ENCODE results near the gene KCNIP4.
A peak's percentile ranks its signal among the peaks of the same experiment; 100 is the strongest.
"Not testable (repeated sequence)": the region's sequence is repeated elsewhere in the genome, so short reads cannot be mapped to it uniquely, and the experiment has no call there.

KCNIP4 gene

DNA sequence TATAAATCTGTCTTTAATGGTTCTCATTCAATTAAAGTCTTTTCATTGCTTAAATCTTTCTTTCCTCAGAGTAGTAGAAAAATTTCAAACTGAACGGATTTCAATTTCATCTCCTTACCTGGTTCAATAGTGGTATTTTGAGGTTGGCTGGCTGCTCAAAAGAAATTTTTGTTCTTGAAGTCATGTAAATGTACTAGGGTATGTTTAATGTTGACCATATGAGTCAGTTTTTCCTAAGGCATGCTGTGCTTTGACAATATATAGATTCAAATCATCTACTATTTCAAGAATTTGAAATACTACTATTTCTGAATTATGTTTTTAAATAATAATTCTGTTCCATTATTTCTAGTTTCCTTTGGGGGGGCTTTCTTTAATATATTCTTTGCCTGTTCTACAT lies 1142.9 kb downstream of the KCNIP4 start:
- Histone ChIP-seq H3K4me2 (ENCODE audit: low read length) (no peak overlapping the region), H3K27ac (no peak overlapping the region)

DNA sequence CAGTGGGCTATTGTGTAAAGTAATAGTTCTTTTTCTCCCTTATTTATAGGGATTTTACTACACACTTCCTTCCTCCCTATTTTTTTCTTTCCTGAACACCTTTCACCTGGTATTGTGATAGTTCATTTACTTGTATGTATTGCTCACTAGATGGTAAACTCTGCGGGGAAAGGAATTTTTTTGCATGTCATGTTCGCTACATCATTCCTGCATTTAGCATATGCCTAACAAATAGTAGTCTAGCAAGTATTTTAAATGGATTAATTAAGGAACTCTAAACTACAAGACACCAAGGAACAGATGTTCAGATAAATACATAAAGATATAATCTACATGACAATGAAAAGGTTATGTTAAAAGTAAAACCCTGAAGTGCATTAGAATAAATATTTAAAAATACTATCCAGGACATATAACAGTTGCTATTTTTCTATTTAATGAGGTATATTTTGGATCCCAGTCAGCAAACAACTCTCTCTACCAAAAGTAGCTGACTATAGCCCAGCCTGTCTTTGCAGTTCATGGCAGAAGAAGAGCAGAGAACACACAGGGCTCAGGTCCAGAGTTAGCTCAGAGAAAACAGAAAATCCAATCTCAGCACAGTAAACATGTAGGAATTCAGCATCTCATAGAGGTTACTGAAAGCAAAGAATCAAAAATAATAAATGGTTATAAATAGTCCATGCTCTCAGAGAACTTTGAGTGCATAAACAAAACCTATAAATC lies 1160.5 kb downstream of the KCNIP4 start:
- Histone ChIP-seq H3K79me2 (no peaks in the 10 kb centered on the region), H3K4me1 (no peaks in the 10 kb centered on the region), H3K27me3 (ENCODE audit: control insufficient read depth, insufficient read depth, low read length) (no peaks in the 10 kb centered on the region), H3K9ac (no peak overlapping the region), H3K4me2 (ENCODE audit: low read length) (no peak overlapping the region), H3K4me3 (ENCODE audit: low read depth, low read length) (no peak overlapping the region), H3K36me3 (ENCODE audit: control insufficient read depth, insufficient read depth, low read length) (no peaks in the 10 kb centered on the region), H3K27ac (no peak overlapping the region), H2AFZ (no peak overlapping the region), H3K9me3 (ENCODE audit: control insufficient read depth, low read length) (no peaks in the 10 kb centered on the region)
- TF ChIP-seq, protein P1, sequence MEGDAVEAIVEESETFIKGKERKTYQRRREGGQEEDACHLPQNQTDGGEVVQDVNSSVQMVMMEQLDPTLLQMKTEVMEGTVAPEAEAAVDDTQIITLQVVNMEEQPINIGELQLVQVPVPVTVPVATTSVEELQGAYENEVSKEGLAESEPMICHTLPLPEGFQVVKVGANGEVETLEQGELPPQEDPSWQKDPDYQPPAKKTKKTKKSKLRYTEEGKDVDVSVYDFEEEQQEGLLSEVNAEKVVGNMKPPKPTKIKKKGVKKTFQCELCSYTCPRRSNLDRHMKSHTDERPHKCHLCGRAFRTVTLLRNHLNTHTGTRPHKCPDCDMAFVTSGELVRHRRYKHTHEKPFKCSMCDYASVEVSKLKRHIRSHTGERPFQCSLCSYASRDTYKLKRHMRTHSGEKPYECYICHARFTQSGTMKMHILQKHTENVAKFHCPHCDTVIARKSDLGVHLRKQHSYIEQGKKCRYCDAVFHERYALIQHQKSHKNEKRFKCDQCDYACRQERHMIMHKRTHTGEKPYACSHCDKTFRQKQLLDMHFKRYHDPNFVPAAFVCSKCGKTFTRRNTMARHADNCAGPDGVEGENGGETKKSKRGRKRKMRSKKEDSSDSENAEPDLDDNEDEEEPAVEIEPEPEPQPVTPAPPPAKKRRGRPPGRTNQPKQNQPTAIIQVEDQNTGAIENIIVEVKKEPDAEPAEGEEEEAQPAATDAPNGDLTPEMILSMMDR (IDR thresholded peaks at IDR 0.05), result no peak

More for the DNA sequence above, 1142.9 kb downstream of the KCNIP4 start:
- no peaks in the 10 kb centered on the region for H3K4me1 ChIP-seq
- H3K9ac ChIP-seq, result no peak overlapping the region
- no peaks in the 10 kb centered on the region for H3K36me3 ChIP-seq (ENCODE audit: control insufficient read depth, insufficient read depth, low read length)
- no peaks in the 10 kb centered on the region for H3K79me2 ChIP-seq
- no peak overlapping the region for H2AFZ ChIP-seq
- H3K27me3 ChIP-seq (ENCODE audit: control insufficient read depth, insufficient read depth, low read length), result no peaks in the 10 kb centered on the region
- TF ChIP-seq, protein P1 (IDR thresholded peaks at IDR 0.05), result no peak
- no peaks in the 10 kb centered on the region for H3K9me3 ChIP-seq (ENCODE audit: control insufficient read depth, low read length)
- no peak overlapping the region for H3K4me3 ChIP-seq (ENCODE audit: low read depth, low read length)

DNA sequence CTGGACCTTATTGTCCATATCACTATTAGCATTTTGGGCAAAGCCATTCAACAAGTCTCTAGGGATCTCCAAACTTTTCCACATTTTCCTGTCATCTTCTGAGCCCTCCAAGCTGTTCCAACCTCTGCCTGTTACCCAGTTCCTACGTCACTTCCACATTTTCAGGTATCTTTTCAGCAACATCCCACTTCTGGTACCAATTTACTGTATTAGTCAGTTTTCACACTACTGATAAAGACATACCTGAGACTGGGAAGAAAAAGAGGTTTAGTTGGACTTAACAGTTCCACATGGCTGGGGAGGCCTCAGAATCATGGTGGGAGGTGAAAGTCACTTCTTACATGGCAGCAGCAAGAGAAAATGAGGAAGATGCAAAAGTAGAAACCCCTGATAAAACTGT lies 1165.4 kb downstream of the KCNIP4 start:
- H3K4me2 ChIP-seq (ENCODE audit: low read length); H2AFZ ChIP-seq; H3K4me1 ChIP-seq; H3K9ac ChIP-seq; H3K79me2 ChIP-seq; H3K36me3 ChIP-seq (ENCODE audit: control insufficient read depth, insufficient read depth, low read length); H3K9me3 ChIP-seq (ENCODE audit: control insufficient read depth, low read length); H3K4me3 ChIP-seq (ENCODE audit: low read depth, low read length); H3K27ac ChIP-seq; H3K27me3 ChIP-seq (ENCODE audit: control insufficient read depth, insufficient read depth, low read length): not testable (repeated sequence)

DNA sequence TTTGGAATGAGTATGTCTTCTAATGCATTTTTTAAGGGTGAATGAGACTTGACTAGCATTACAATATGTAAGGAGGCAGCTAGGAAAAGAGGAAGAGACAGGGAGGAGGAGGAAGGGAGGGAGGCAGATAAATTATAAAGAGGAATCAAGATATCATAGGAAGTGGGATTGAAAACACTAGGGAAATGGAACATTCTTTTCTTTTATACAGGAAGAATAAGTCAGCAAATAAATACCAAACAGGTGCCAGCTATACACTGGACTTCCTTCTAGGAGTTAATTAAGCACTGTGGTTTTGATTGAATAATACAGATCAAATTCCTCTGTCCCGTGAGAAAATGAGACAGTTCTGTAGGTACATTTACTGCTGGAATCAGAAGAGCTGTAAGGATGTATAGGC lies 1169.7 kb downstream of the KCNIP4 start:
- Histone ChIP-seq H3K4me3 (ENCODE audit: low read depth, low read length) (no peak overlapping the region), H3K79me2 (no peaks in the 10 kb centered on the region), H3K4me1 (no peaks in the 10 kb centered on the region), H3K9ac (no peak overlapping the region), H3K36me3 (ENCODE audit: control insufficient read depth, insufficient read depth, low read length) (no peaks in the 10 kb centered on the region), H3K27ac (no peak overlapping the region), H3K9me3 (ENCODE audit: control insufficient read depth, low read length) (no peaks in the 10 kb centered on the region), H3K4me2 (ENCODE audit: low read length) (no peak overlapping the region), H3K27me3 (ENCODE audit: control insufficient read depth, insufficient read depth, low read length) (no peaks in the 10 kb centered on the region), H2AFZ (no peak overlapping the region)
- TF ChIP-seq, protein P1 (IDR thresholded peaks at IDR 0.05), result no peak

DNA sequence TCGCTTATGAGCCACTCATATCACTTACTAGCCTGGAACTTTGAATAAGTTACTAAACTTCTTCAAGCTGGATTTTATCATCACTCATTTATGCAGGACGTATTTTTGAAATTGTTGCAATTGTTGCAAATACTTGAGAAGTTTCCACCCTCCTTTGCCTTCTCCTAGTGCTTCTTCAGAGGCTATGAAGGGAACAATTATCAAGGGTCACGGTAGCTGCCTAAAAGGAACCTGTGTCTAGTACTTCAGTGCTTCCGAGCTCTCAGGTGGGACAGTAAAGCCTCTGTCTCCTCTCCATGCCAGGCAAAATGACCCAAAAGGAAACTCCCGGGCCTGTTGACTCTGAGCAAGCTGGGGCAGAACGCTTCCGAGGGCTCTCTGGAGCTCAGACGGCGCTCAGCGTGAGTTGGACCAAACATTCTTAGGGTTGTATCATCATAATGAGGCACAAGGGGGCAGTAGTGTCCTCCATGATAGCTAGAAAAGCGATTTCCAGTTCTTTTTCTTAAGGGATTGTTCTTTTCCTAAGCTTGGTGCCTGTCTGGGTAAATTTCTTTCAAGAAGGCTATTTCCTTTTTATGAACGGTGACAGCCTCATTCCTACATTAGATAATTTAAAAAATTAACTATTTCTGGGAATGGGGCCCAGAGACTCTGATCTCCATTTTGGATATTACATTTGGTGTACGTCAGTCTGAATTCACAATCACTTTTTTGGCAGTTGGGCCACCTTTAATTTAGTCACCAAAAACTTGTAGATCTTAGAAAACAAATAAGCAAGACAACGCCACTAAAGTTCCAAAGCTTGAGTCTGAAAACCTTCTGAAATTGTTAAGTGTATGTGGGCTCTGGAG lies 1175.2 kb downstream of the KCNIP4 start:
- H3K9ac ChIP-seq, result no peak overlapping the region
- H3K4me2 ChIP-seq (ENCODE audit: low read length), result no peak overlapping the region
- no peak overlapping the region for H3K27ac ChIP-seq
- no peaks in the 10 kb centered on the region for H3K4me1 ChIP-seq
- H2AFZ ChIP-seq, result peak overlapping the region; percentile 38
- no peaks in the 10 kb centered on the region for H3K27me3 ChIP-seq (ENCODE audit: control insufficient read depth, insufficient read depth, low read length)
- no peaks in the 10 kb centered on the region for H3K36me3 ChIP-seq (ENCODE audit: control insufficient read depth, insufficient read depth, low read length)
- TF ChIP-seq, protein P1 (IDR thresholded peaks at IDR 0.05), result peak; percentile 22
- no peaks in the 10 kb centered on the region for H3K79me2 ChIP-seq
- no peak overlapping the region for H3K4me3 ChIP-seq (ENCODE audit: low read depth, low read length)
- no peaks in the 10 kb centered on the region for H3K9me3 ChIP-seq (ENCODE audit: control insufficient read depth, low read length)

Data from parathyroid adenoma (tissue), 2 donors.